HEK293 (cell line): Measurements from ENCODE around the gene CREB5.
A peak's percentile ranks its signal among the peaks of the same experiment; 100 is the strongest.

Source experiments
- CTCF ChIA-PET: fragments of 350-600 bp; formaldehyde crosslinking; extraction: SDS; loops from one replicate; lab custom pipeline; 2021; ENCODE audit warnings: antibody characterized with exemption; lab: Yijun Ruan, JAX
- POLR2A ChIA-PET: fragments of 300-600 bp; formaldehyde crosslinking; extraction: SDS; loops from one replicate; lab custom pipeline; 2020; ENCODE audit warnings: antibody characterized with exemption, inconsistent platforms; lab: Yijun Ruan, JAX
- H3K27ac ChIP-seq: fragments of 200-500 bp; sonication (Bioruptor generic); 2 replicates; pipeline ENCODE4 v1.5.1; 2014; ENCODE audit warnings: low read depth, low read length, control low read depth, inconsistent platforms; ENCODE audit errors: extremely low read depth
- H3K36me3 ChIP-seq, 2 experiments: fragments of 200-500 bp in 1 of 2; sonication (Bioruptor generic) in 1 of 2; 1 replicate in 1 of 2; 2 replicates in 1 of 2; pipeline ENCODE4 v1.5.1; 2014 to 2017; ENCODE audit warnings: inconsistent platforms in 2 of 2, low read length in 2 of 2; ENCODE audit not compliant: control insufficient read depth in 2 of 2, insufficient read depth in 1 of 2
- H3K4me1 ChIP-seq: fragments of 200-500 bp; sonication (Bioruptor generic); 2 replicates; pipeline ENCODE4 v1.5.1; 2014; ENCODE audit warnings: mild to moderate bottlenecking, low read length, inconsistent platforms; ENCODE audit not compliant: control insufficient read depth, insufficient read depth
- H3K4me3 ChIP-seq: 2 replicates; pipeline ENCODE4 v1.5.1; 2011; ENCODE audit warnings: low read depth, mild to moderate bottlenecking, control low read depth, low read length, moderate library complexity
- H3K9me3 ChIP-seq: fragments of 200-500 bp; sonication (Bioruptor generic); 2 replicates; pipeline ENCODE4 v1.5.1; 2014; ENCODE audit warnings: low read depth, low read length, inconsistent platforms; ENCODE audit not compliant: control insufficient read depth, insufficient read depth
- BCL11B ChIP-seq: fragments of 450-650 bp; formaldehyde crosslinking; IDR thresholded peaks from 2 replicates; pipeline ENCODE4 v1.5.1; 2016; ENCODE audit warnings: low read depth, missing biosample characterization, missing genetic modification characterization
- KLF9 ChIP-seq: fragments of 450-650 bp; formaldehyde crosslinking; IDR thresholded peaks from 2 replicates; pipeline ENCODE4 v1.5.1; 2016; ENCODE audit warnings: missing biosample characterization, missing genetic modification characterization, low read depth
- MEIS1 ChIP-seq: sonication (generic); formaldehyde crosslinking; IDR thresholded peaks from 2 replicates; pipeline ENCODE4 v1.8.1; 2022; ENCODE audit warnings: missing genetic modification reagents, mild to moderate bottlenecking, borderline replicate concordance
- PRDM10 ChIP-seq: fragments of 450-650 bp; formaldehyde crosslinking; IDR thresholded peaks from 2 replicates; pipeline ENCODE4 v1.5.1; 2016; ENCODE audit warnings: missing biosample characterization, missing genetic modification characterization
- SCRT2 ChIP-seq: fragments of 450-650 bp; formaldehyde crosslinking; IDR thresholded peaks from 2 replicates; pipeline ENCODE4 v1.5.1; 2016; ENCODE audit warnings: missing biosample characterization, missing genetic modification characterization
- SP3 ChIP-seq: fragments of 450-650 bp; formaldehyde crosslinking; IDR thresholded peaks from 2 replicates; pipeline ENCODE4 v1.5.1; 2016; ENCODE audit warnings: missing biosample characterization, missing genetic modification characterization
- SP7 ChIP-seq: fragments of 450-650 bp; formaldehyde crosslinking; IDR thresholded peaks from 2 replicates; pipeline ENCODE4 v1.5.1; 2016; ENCODE audit warnings: missing biosample characterization, missing genetic modification characterization
- WT1 ChIP-seq: fragments of 450-650 bp; formaldehyde crosslinking; IDR thresholded peaks from 2 replicates; pipeline ENCODE4 v1.5.1; 2016; ENCODE audit warnings: missing biosample characterization, missing genetic modification characterization
- YY2 ChIP-seq: fragments of 450-650 bp; formaldehyde crosslinking; IDR thresholded peaks from 2 replicates; pipeline ENCODE4 v1.5.1; 2016; ENCODE audit warnings: missing biosample characterization, missing genetic modification characterization
- ZFHX2 ChIP-seq: fragments of 450-650 bp; formaldehyde crosslinking; conservative IDR thresholded peaks from 2 replicates; pipeline ENCODE4 v1.5.1; 2016; ENCODE audit warnings: missing biosample characterization, missing genetic modification characterization
- ZFP41 ChIP-seq: fragments of 450-650 bp; formaldehyde crosslinking; IDR thresholded peaks from 2 replicates; pipeline ENCODE4 v1.5.1; 2016; ENCODE audit warnings: missing biosample characterization, missing genetic modification characterization, borderline replicate concordance
- ZFP69B ChIP-seq: fragments of 450-650 bp; formaldehyde crosslinking; IDR thresholded peaks from 2 replicates; pipeline ENCODE4 v1.5.1; 2016; ENCODE audit warnings: missing biosample characterization, missing genetic modification characterization
- ZNF140 ChIP-seq: fragments of 450-650 bp; formaldehyde crosslinking; IDR thresholded peaks from 2 replicates; pipeline ENCODE4 v1.5.1; 2016; ENCODE audit warnings: missing biosample characterization, missing genetic modification characterization
- ZNF274 ChIP-seq, 2 experiments: fragments of 200-500 bp in 1 of 2; fragments of 450-650 bp in 1 of 2; sonication (Bioruptor generic) in 1 of 2; formaldehyde crosslinking in 1 of 2; IDR thresholded peaks; 2 replicates each; pipeline versions ENCODE4 v1.5.1 to v1.6.1; 2014 to 2016; ENCODE audit warnings: borderline replicate concordance in 1 of 2, inconsistent platforms in 1 of 2, low read length in 1 of 2, missing biosample characterization in 1 of 2, missing genetic modification characterization in 1 of 2
- ZNF514 ChIP-seq: fragments of 450-650 bp; formaldehyde crosslinking; IDR thresholded peaks from 2 replicates; pipeline ENCODE4 v1.5.1; 2016; ENCODE audit warnings: missing biosample characterization, missing genetic modification characterization
- ZNF558 ChIP-seq: fragments of 450-650 bp; formaldehyde crosslinking; IDR thresholded peaks from 2 replicates; pipeline ENCODE4 v1.5.1; 2016; ENCODE audit warnings: missing biosample characterization, missing genetic modification characterization
- ZNF843 ChIP-seq: fragments of 450-650 bp; formaldehyde crosslinking; IDR thresholded peaks from 2 replicates; pipeline ENCODE4 v1.5.1; 2016; ENCODE audit warnings: missing biosample characterization, missing genetic modification characterization
- ZXDB ChIP-seq: fragments of 450-650 bp; formaldehyde crosslinking; IDR thresholded peaks from 2 replicates; pipeline ENCODE4 v1.5.1; 2016; ENCODE audit warnings: missing biosample characterization, missing genetic modification characterization
- TF ChIP-seq, protein P1 (sequence below): fragments of 450-650 bp; formaldehyde crosslinking; IDR thresholded peaks from 2 replicates; pipeline ENCODE4 v1.5.1; 2016; ENCODE audit warnings: missing biosample characterization, missing genetic modification characterization
- TF ChIP-seq, protein P2 (sequence below): fragments of 450-650 bp; formaldehyde crosslinking; IDR thresholded peaks from 2 replicates; pipeline ENCODE4 v1.5.1; 2016; ENCODE audit warnings: missing biosample characterization, missing genetic modification characterization
- TF ChIP-seq, protein P3 (sequence below): fragments of 450-650 bp; formaldehyde crosslinking; IDR thresholded peaks from 2 replicates; pipeline ENCODE4 v1.5.1; 2016; ENCODE audit warnings: missing biosample characterization, missing genetic modification characterization

The CREB5 gene

DNA sequence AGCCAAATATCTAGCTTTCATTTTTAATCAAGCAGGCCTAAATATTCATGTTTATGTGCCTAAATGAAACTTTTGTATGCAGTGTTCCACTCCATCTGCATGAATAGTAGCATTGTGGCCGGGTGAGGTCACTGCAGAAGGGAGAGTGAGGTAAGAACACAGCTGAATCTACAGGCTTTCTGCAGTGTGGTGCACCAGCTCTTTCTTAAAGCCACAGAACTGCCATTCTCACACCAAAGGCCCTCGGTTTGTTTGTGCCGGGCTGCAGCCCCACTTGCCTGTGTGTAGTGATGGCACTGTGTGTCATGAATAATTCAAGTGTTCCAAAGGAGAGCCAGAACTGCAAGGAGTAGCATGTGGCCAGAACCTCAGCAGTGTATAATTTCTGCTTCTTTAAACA lies 341.7 kb downstream of the CREB5 start:
- CTCF ChIA-PET, result interaction anchor here (1.1 kb wide), 2 partner anchors 9 to 458 kb away, joined by 3 to 4 read pairs; no protein-coding TSS in a partner anchor
- POLR2A ChIA-PET, result no interaction called here
- TF ChIP-seq ZFP69B (tag by site-specific recombination) (no peak), SCRT2 (tag by site-specific recombination) (0 out of 2 replicates have a peak, but pooled peaks have one; percentile 11), ZNF514 (tag by site-specific recombination) (no peak), ZNF558 (tag by site-specific recombination) (no peak), MEIS1 (CRISPR knock-in tag) (no peak), WT1 (tag by site-specific recombination) (no peak), ZNF843 (tag by site-specific recombination) (no peak), BCL11B (no peak), PRDM10 (tag by site-specific recombination) (0 out of 2 replicates have a peak, but pooled peaks have one; percentile 27)
- no peak overlapping the region for H3K4me3 ChIP-seq
- no peaks in the 10 kb centered on the region for H3K36me3 ChIP-seq
- H3K9me3 ChIP-seq, result no peaks in the 10 kb centered on the region
- H3K4me1 ChIP-seq, result peaks cover under 1% of the 10 kb centered on the region; the same call in 1 of the 2 replicates
- no peak overlapping the region for H3K27ac ChIP-seq

- no peak overlapping the region for H3K27ac ChIP-seq
- no peak overlapping the region for H3K4me3 ChIP-seq
- no peaks in the 10 kb centered on the region for H3K36me3 ChIP-seq
- no peak for TF ChIP-seq ZXDB (tag by site-specific recombination)
- no peak for TF ChIP-seq KLF9 (tag by site-specific recombination)
- TF ChIP-seq, protein P1, sequence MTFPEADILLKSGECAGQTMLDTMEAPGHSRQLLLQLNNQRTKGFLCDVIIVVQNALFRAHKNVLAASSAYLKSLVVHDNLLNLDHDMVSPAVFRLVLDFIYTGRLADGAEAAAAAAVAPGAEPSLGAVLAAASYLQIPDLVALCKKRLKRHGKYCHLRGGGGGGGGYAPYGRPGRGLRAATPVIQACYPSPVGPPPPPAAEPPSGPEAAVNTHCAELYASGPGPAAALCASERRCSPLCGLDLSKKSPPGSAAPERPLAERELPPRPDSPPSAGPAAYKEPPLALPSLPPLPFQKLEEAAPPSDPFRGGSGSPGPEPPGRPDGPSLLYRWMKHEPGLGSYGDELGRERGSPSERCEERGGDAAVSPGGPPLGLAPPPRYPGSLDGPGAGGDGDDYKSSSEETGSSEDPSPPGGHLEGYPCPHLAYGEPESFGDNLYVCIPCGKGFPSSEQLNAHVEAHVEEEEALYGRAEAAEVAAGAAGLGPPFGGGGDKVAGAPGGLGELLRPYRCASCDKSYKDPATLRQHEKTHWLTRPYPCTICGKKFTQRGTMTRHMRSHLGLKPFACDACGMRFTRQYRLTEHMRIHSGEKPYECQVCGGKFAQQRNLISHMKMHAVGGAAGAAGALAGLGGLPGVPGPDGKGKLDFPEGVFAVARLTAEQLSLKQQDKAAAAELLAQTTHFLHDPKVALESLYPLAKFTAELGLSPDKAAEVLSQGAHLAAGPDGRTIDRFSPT (tag by site-specific recombination), result no peak
- TF ChIP-seq YY2, result no peak
- no peak for TF ChIP-seq ZFHX2 (tag by site-specific recombination)
- TF ChIP-seq ZFP41, result no peak
- no peak for TF ChIP-seq ZNF274 (IDR thresholded peaks at IDR 0.05; ENCODE audit: low read length)
- no peak for TF ChIP-seq ZNF274 (tag by site-specific recombination; IDR thresholded peaks at IDR 0.05; ENCODE audit: borderline replicate concordance)
- no peak for TF ChIP-seq SP7
- TF ChIP-seq PRDM10 (tag by site-specific recombination), result no peak
- TF ChIP-seq, protein P2, sequence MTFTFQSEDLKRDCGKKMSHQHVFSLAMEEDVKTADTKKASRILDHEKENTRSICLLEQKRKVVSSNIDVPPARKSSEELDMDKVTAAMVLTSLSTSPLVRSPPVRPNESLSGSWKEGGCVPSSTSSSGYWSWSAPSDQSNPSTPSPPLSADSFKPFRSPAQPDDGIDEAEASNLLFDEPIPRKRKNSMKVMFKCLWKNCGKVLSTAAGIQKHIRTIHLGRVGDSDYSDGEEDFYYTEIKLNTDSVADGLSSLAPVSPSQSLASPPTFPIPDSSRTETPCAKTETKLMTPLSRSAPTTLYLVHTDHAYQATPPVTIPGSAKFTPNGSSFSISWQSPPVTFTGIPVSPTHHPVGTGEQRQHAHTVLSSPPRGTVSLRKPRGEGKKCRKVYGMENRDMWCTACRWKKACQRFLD, result no peak
- TF ChIP-seq, protein P3, sequence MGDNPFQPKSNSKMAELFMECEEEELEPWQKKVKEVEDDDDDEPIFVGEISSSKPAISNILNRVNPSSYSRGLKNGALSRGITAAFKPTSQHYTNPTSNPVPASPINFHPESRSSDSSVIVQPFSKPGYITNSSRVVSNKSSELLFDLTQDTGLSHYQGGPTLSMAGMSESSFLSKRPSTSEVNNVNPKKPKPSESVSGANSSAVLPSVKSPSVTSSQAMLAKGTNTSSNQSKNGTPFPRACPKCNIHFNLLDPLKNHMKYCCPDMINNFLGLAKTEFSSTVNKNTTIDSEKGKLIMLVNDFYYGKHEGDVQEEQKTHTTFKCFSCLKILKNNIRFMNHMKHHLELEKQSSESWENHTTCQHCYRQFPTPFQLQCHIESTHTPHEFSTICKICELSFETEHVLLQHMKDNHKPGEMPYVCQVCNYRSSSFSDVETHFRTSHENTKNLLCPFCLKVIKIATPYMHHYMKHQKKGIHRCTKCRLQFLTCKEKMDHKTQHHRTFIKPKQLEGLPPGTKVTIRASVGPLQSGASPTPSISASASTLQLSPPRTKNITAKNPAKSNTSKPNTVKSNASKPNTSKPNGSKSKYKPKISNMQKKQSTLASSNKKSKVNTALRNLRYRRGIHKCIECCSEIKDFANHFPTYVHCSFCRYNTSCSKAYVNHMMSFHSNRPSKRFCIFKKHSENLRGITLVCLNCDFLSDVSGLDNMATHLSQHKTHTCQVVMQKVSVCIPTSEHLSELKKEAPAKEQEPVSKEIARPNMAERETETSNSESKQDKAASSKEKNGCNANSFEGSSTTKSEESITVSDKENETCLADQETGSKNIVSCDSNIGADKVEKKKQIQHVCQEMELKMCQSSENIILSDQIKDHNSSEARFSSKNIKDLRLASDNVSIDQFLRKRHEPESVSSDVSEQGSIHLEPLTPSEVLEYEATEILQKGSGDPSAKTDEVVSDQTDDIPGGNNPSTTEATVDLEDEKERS (tag by site-specific recombination), result no peak
- TF ChIP-seq SP3 (tag by site-specific recombination), result no peak
- TF ChIP-seq ZNF140, result no peak
- TF ChIP-seq, all 188 proteins: peak for 0
- CTCF ChIA-PET, result interaction anchor here (1.1 kb wide), 1 partner anchor 458 kb away, joined by 3 read pairs; no protein-coding TSS in a partner anchor
- H3K4me1 ChIP-seq, result no peaks in the 10 kb centered on the region
- H3K9me3 ChIP-seq, result no peaks in the 10 kb centered on the region
- POLR2A ChIA-PET, result no interaction called here
Measured at GRCh38 chr7:28754447-28754846, 342.1 kb downstream of the CREB5 start.
